Heart right ventricle (tissue), 16 donors: ENCODE data around the gene DNAH10. TPM values are rescaled to one million over a fixed set of nuclear protein-coding genes. Genes with fewer than 3 reads are reported as not detected.

Experiments used
- ATAC-seq, 8 donors: fragments of 200-7000 bp; cut with Tn5 transposase; one replicate each; pipeline ENCODE4 v1.9.1; 2020; ENCODE audit warnings: mild to moderate bottlenecking in 8 of 8, moderate library complexity in 8 of 8, moderate number of reproducible peaks in 1 of 8
- DNase-seq, 2 donors: peaks; one replicate each; pipeline ENCODE4 v3.0.0-alpha.2; 2020
- H3K27ac ChIP-seq, 10 donors: fragments of 200-600 bp; sonication (generic) in 2 of 10; one replicate each; pipeline versions ENCODE4 v1.5.0 to v1.8.0; 2020 to 2022; ENCODE audit warnings: mild to moderate bottlenecking in 3 of 10
- H3K27me3 ChIP-seq, 7 donors: fragments of 200-600 bp; one replicate each; pipeline ENCODE4 v1.8.0; 2021 to 2022; ENCODE audit warnings: mild to moderate bottlenecking in 2 of 7
- H3K36me3 ChIP-seq, 9 donors: fragments of 200-600 bp; sonication (generic) in 1 of 9; one replicate each; pipeline versions ENCODE4 v1.5.0 to v1.8.0; 2020 to 2022; ENCODE audit warnings: mild to moderate bottlenecking in 2 of 9
- H3K4me1 ChIP-seq, 9 donors: fragments of 200-600 bp; sonication (generic) in 1 of 9; one replicate each; pipeline versions ENCODE4 v1.5.0 to v1.8.0; 2020 to 2022; ENCODE audit warnings: mild to moderate bottlenecking in 4 of 9
- H3K4me3 ChIP-seq, 10 donors: fragments of 200-600 bp; sonication (generic) in 2 of 10; one replicate each; pipeline versions ENCODE4 v1.5.0 to v1.8.0; 2020 to 2022; ENCODE audit warnings: mild to moderate bottlenecking in 7 of 10, moderate library complexity in 2 of 10
- H3K9me3 ChIP-seq, 11 donors: fragments of 200-600 bp in 10 of 11; sonication (generic) in 2 of 11; one replicate each; pipeline versions ENCODE4 v1.5.0 to v1.8.0; 2013 to 2022; ENCODE audit warnings: mild to moderate bottlenecking in 2 of 11, control low read depth in 1 of 11, moderate library complexity in 1 of 11
- WGBS, 2 donors: extraction: QIAGEN DNeasy Blood & Tissue Kit; methylation state at CpG; one replicate each; pipeline ENCODE4 v1.1.7; 2013; ENCODE audit warnings: inconsistent platforms in 1 of 2; 5-methylcytosine and 5-hydroxymethylcytosine counted together
- intact Hi-C, 10 donors: fragments of 100-400 bp; cut with DNase I; formaldehyde crosslinking; loops; one replicate each; pipeline versions ENCODE4 v1.11.1 to v1.14.2; 2022
- polyA plus RNA-seq, 2 donors: library from polyadenylated mRNA; stranded (reverse); fragments of 200-250 nt; gene quantifications; one replicate each; pipeline ENCODE4 v1.2.3, GENCODE V29; 2013
- total RNA-seq, 10 donors: library from RNA; stranded (reverse); fragmentation: NEBNext Ultra II Directional in 3 of 10; extraction: Animal tissue kit (Norgen Biotek cat#: 25700) in 3 of 10; gene quantifications; one replicate each; pipeline versions ENCODE4 v1.2.1 to v1.2.4, GENCODE V29; 2021 to 2023
- TF ChIP-seq, protein P1 (sequence below), 9 donors: fragments of 200-600 bp; sonication (generic) in 2 of 9; IDR thresholded peaks; one replicate each; pipeline versions ENCODE4 v1.5.0 to v1.8.0; 2021 to 2022; ENCODE audit warnings: antibody characterized with exemption in 9 of 9, mild to moderate bottlenecking in 5 of 9, moderate library complexity in 1 of 9
- donor health status: Arrhythmogenic right ventricular cardiomyopathy.
- donor health status: ischemic (EF 13 %, LVEDD 7.1; RV severe dilation, severe dysfunction).
- donor health status: healthy with polysubstance abuse.
- donor health status: DM: no; HTN: yes; CAD: no.
- donor health status: DM: no; HTN: no; CAD: no.
- donor health status: ischemic (EF 25% LVEDD 6.9; RV normal size, moderate dysfunction).
- donor health status: ischemic (EF 25% LVEDD 5.7; RV mildly dilated, moderate dysfunction).
- donor health status: healthy.
- donor health status: DM: yes; HTN: yes; CAD: no.
- donor health status: Ischemic cardiomyopathy.
- donor health status: ischemic (EF 35%, LVEDD 5.7; RV mildly dilated, moderate dysfunction).
- donor health status: nonischemic (EF 11% LVEDD 7.7; RV severe dilation, severe dysfunction).
- donor health status: DM: yes; HTN: yes; CAD: no.
- donor health status: PGD.
- donor health status: ischemic (EF 29% LVEDD 5.4; RV normal size, mild dysfunction).
- donor health status: nonischemic (EF 23%, LVEDD 6.1; RV moderate dilation, normal function).

Gene DNAH10
- total and polyA plus RNA-seq, 12 donors: 0.05 to 0.60 (median 0.09) TPM; not detected in 3

DNA sequence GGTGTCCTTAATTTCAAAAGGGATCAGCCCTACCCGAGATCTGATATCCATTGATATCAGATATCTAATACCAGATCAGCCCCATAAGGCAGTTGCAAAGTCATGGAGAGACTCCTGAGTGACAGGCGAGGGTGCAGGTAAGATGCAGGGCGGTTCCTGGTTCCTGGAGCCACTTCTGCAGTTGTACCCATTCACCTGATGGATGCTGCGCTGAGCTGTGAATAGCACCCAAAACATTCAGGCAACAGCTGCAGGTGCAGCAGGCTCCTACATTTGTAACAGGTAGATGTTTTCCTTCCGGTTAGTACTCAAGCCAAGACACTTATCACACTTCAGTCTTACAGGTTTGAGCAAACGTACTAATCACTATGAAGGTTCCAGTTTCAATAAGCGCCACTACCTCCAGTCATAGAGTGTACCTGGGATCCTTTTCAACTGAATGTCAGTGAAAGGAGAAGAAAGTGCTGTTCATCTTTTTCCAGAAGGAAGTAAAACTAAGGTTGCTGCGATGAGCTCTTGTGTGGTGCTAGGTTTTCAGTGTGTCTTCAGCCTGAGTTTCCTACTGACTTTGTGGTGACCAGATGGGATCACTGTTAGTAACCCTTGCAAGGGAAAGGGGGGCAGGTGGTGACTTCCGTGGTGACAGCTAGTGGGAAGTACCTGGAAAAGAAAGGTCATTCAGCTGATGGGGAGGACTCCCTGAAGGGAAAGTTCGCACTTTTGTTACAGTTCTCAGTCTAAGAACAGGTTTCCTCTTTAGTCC, 48.1 kb upstream of the DNAH10 start:
- Histone ChIP-seq H3K9me3 (no peaks in the 10 kb centered on the region), H3K36me3 (peaks cover 0 to 14% (median 0%) of the 10 kb centered on the region in 9 donors), H3K27ac (peak overlapping the region in 1 of 10 donors; percentile 89), H3K4me3 (peak overlapping the region in 5 of 10 donors; percentile 70 to 100 (median 87)), H3K4me1 (peaks cover 4 to 34% (median 23%) of the 10 kb centered on the region in 9 donors), H3K27me3 (no peaks in the 10 kb centered on the region)
- 76 to 81% methylated on average over 10 of the region's 10 CpGs for WGBS, 2 donors
- ATAC-seq: no peak
- intact Hi-C loops: loop anchor here in 2 of 10 donors (10.0 kb wide), 2 partner anchors 261 to 271 kb away; partner anchors contain the start of genes CCDC92 (in 1 of the 2) and ZNF664 (in 1 of the 2)
- DNase-seq: no peak
- TF ChIP-seq, protein P1, sequence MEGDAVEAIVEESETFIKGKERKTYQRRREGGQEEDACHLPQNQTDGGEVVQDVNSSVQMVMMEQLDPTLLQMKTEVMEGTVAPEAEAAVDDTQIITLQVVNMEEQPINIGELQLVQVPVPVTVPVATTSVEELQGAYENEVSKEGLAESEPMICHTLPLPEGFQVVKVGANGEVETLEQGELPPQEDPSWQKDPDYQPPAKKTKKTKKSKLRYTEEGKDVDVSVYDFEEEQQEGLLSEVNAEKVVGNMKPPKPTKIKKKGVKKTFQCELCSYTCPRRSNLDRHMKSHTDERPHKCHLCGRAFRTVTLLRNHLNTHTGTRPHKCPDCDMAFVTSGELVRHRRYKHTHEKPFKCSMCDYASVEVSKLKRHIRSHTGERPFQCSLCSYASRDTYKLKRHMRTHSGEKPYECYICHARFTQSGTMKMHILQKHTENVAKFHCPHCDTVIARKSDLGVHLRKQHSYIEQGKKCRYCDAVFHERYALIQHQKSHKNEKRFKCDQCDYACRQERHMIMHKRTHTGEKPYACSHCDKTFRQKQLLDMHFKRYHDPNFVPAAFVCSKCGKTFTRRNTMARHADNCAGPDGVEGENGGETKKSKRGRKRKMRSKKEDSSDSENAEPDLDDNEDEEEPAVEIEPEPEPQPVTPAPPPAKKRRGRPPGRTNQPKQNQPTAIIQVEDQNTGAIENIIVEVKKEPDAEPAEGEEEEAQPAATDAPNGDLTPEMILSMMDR (IDR thresholded peaks at IDR 0.05): no peak

DNA sequence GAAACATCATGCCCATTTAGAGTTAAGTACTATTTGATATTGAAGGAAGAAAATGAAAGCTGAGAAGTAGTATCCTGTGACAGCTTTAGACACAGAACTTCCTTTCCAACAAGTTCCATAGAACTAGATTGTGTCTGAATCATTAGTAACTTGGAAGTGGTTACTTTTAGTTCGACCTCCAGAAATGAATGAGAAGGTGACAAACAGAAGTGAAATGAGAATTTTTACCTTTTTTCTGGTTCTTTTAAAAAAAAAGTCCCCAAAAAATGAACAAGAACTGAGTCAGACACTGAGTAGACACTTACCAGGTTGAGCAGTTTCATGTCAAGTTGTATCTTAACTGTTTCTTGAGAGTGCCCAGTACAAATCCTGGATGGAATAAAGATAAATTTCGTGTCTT, 46.9 kb upstream of the DNAH10 start:
- 40 to 48% methylated on average over 2 of the region's 2 CpGs for WGBS, 2 donors
- Histone ChIP-seq H3K9me3 (no peaks in the 10 kb centered on the region), H3K36me3 (peaks cover 0 to 24% (median 0%) of the 10 kb centered on the region in 9 donors), H3K4me3 (no peak overlapping the region), H3K27ac (no peak overlapping the region), H3K4me1 (peaks cover 4 to 43% (median 24%) of the 10 kb centered on the region in 9 donors), H3K27me3 (no peaks in the 10 kb centered on the region)
- intact Hi-C loops: loop anchor here in 2 of 10 donors (10.0 kb wide), 2 partner anchors 260 to 270 kb away; partner anchors contain the start of genes CCDC92 (in 1 of the 2) and ZNF664 (in 1 of the 2)
- TF ChIP-seq, protein P1 (IDR thresholded peaks at IDR 0.05): no peak
- ATAC-seq: no peak
- no peak for DNase-seq

DNA sequence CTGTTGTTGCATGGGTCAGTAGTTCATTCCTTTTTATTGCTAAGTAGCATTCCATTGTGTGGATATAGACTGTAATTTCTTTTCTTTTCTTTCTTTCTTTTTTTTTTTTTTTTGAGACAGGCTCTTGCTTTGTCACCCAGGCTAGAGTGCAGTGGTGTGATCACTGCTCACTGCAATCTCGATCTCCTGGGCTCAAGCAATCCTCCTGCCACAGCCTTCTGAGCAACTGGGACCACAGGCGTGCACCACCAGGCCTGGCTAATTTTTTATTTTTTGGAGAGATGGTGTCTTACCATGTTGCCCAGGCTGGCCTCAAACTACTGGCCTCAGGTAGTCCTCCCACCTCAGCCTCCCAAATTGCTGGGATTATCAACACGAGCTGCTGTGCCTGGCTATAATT, 44.8 kb upstream of the DNAH10 start:
- TF ChIP-seq, protein P1 (IDR thresholded peaks at IDR 0.05): no peak
- H3K27me3 ChIP-seq: no peaks in the 10 kb centered on the region
- peaks cover 0 to 45% (median 2%) of the 10 kb centered on the region in 9 donors for H3K36me3 ChIP-seq
- intact Hi-C loops: loop anchor here in 2 of 10 donors (10.0 kb wide), 2 partner anchors 257 to 267 kb away; partner anchors contain the start of genes CCDC92 (in 1 of the 2) and ZNF664 (in 1 of the 2)
- no peaks in the 10 kb centered on the region for H3K9me3 ChIP-seq
- no peak overlapping the region for H3K27ac ChIP-seq
- DNase-seq (no peak), ATAC-seq (no peak)
- H3K4me1 ChIP-seq: peaks cover 4 to 37% (median 24%) of the 10 kb centered on the region in 9 donors
- 94 to 98% methylated on average over 3 of the region's 3 CpGs for WGBS, 2 donors
- H3K4me3 ChIP-seq: no peak overlapping the region

DNA sequence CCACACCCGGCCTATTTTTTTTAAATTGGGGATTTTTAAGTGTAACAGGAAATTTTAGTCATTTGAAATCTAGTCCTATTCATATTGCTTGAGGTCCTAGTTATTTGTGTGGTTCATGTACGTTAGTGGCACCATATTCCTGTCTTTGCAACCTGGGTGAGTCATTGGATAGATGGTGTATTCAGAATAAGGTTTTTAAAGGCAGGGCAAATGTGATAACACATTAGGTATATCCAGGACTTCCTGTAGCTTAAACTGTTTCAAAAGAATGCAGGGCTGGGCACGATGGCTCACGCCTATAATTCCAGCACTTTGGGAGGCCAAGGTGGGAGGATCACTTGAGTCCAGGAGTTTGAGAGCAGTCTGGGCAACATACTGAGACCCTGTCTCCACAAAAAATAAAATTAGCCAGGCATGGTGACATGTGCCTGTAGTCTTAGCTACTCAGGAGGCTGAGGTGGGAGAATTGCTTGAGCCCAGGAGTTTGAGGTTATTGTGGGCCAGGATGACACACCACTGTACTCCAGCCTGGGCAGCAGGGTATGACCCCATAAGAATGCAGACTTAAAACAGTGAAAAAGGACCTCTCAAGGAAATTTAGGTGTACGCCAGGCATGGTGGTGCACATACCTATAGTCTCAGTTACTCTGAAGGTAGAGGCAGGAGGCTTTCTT, 41.8 kb upstream of the DNAH10 start:
- Histone ChIP-seq H3K4me1 (peaks cover 0 to 11% (median 3%) of the 10 kb centered on the region in 9 donors), H3K27me3 (no peaks in the 10 kb centered on the region), H3K27ac (no peak overlapping the region), H3K9me3 (no peaks in the 10 kb centered on the region), H3K4me3 (no peak overlapping the region), H3K36me3 (peaks cover 0 to 73% (median 26%) of the 10 kb centered on the region in 9 donors)
- intact Hi-C loops: no loop called here
- DNase-seq: no peak
- TF ChIP-seq, protein P1 (IDR thresholded peaks at IDR 0.05): no peak
- WGBS, 2 donors: 83 to 85% methylated on average over 5 of the region's 5 CpGs
- ATAC-seq: no peak
